ENCODE results near the gene DNAJC1.

DNAJC1 gene

GRCh38 chr10:21760332-21760731, 243.2 kb downstream of the DNAJC1 start:
- no peak for DNase-seq (ENCODE audit: low read depth in 2 of 2)

- no peak for DNase-seq (ENCODE audit: low read depth in 2 of 2)
These were observed 244.3 kb downstream of the DNAJC1 start for GRCh38 chr10:21759232-21759631.

DNA sequence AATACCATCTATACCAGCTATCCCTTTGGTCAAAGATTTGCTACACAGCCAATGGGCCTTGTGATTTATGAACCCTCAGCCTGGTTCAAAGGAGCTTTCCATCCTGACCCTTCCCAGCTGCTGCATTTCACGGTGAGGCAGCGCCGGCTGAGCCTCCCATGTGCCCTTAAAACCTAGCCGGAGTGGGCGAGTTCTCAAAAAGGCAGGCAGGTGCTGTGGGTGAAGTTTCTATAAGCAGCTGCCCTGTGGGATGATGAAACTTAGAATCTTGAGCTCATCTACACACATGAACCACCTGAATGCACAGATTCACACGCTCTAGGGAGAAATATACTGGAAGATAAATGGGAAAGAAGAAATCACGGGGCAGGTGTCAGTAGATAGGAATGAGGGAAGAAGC, 244.8 kb downstream of the DNAJC1 start:
- DNase-seq (ENCODE audit: low read depth in 2 of 2) = no peak

DNA sequence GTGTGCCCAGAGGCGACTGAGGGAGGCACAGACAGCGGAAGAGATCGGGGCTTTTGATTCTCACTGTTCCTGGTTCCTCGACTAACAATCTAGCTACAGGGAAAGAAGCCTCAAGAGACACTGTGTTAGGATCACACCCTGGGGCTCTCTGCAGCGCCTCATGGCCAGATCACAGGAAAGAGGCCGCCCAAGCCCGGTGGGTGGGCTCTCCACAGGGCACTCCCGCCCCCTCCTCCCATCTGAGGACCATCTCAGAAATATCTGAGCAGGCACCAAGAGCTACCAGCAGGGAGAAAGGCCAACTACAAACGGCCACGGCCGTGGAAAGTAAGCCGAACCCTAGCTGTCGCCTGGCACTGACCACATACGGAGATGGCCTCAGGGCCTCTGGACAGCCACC, 245.3 kb downstream of the DNAJC1 start:
- no peak for DNase-seq (ENCODE audit: low read depth in 2 of 2)

DNA sequence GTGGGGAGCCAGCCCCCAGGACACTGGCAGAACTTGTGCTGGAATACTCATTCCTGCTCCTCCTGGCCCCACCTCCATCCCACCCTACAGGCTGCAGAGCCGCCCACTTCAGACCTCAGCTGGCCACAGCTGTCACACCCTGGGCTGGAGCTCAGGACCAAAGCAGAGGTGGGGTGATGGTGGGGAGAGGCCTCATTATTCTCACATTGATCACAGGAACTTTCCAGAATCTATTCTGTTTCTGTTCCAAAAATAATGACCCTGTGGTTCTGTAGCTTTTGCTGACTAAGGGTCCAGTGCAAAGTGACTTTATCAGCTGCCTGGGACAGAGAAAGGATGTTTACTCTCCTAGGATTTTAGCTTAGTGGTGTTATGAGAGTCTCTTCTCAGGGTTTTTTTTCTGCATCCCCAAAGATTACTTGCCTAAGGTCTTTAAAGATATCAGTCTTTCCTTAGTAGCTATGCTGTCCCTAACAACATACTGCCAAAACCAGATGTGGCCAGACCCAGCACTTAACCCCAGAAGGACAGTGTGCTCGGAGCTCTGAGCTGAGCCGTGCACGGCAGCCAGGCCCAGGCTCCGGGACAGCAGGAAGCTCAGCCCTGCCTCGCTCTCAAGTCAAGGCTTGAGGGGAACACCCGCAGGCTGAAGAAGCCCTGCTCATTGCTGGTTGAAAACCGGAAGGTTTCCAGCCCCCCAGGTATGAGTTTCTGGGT, 246.2 kb downstream of the DNAJC1 start:
- no peak for DNase-seq (ENCODE audit: low read depth in 2 of 2)

DNA sequence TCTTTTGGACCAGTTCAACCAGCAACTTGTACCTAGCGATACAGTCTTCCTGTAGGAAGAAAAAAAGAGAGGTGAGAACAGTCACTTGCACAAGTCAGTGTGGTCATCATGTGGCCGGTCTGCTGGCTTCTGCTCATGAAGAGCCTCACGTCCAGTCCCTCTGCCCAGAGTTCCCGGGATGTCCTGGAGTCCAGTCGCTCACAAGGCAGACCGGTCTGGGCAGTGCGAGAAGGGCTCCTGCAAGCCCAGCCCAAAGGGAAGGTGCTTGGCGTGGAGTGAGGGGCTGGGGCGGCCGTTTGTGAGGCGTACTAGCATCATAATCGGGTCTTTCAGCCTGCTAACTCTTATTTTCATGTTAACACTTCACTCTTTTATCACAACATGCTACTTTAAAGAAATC, 246.8 kb downstream of the DNAJC1 start:
- DNase-seq (ENCODE audit: low read depth in 2 of 2) = no peak

GRCh38 chr10:21754410-21755011, 249.0 kb downstream of the DNAJC1 start:
- no peak for DNase-seq (ENCODE audit: low read depth in 2 of 2)

GRCh38 chr10:21753497-21754270, 249.8 kb downstream of the DNAJC1 start:
- DNase-seq (ENCODE audit: low read depth in 2 of 2) = no peak

GRCh38 chr10:21751341-21752310, 251.9 kb downstream of the DNAJC1 start:
- DNase-seq (ENCODE audit: low read depth in 2 of 2) = no peak

DNA sequence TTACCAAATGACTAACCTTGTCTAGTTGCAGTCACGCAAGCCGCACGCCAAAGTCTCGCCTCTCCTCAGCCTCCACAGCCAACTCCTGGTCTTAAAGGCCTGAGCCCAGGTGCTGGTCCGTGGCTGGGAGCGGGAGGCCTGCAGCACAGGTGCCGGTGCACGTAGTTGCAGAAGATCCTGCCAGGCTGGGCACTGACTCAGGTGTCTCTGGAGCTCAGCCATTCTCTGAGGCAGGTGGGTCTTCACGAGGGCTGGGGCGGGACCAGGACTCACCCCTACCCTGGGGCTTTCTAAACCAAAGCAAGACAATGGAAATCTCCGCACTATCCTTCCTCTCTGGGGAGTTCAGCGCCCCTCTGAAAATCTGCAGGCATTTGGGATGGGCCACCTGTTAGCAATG, 253.1 kb downstream of the DNAJC1 start:
- no peak for DNase-seq (ENCODE audit: low read depth in 2 of 2)

- no peak for DNase-seq (ENCODE audit: low read depth in 2 of 2)
These were observed 253.7 kb downstream of the DNAJC1 start for GRCh38 chr10:21749788-21750187.

- DNase-seq (ENCODE audit: low read depth in 2 of 2) = no peak
These were observed 255.7 kb downstream of the DNAJC1 start for GRCh38 chr10:21747809-21748208.

- no peak for DNase-seq (ENCODE audit: low read depth in 2 of 2)
These were observed 257.4 kb downstream of the DNAJC1 start for GRCh38 chr10:21746118-21746517.

- no peak for DNase-seq (ENCODE audit: low read depth in 2 of 2)
These were observed 259.3 kb downstream of the DNAJC1 start for GRCh38 chr10:21744223-21744622.

DNA sequence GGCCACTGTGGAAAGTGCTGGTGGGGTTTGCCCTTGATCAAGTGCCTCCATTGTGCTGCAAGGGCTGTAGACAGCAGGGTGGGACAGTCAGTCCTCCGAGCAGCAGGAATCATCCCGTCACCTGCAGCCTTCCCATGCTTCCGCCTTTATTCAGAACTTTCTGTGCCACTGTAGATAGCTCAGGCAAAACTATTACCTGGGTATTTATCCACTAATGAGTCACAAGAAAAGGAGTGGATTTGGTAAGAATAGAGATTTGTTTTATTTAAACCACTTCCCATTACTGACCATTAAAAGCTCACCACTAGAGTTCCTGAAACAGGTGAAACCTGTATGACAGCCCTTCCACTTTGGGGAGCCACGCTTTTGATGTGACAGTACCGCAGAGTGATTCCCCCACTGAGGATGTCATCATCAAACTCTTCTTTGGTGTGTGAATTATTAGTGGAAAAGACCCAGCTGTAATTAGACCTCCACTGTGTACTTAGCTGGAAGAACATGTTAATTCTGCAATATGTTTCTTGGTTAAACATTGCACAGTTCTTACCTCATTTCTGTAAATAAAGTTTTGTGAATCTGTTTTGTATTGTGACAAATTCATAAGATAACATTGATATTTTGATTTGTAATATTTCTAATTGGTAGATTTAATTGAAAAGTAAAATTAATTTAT, 260.7 kb downstream of the DNAJC1 start:
- no peak for DNase-seq (ENCODE audit: low read depth in 2 of 2)

GRCh38 chr10:21740989-21741388, 262.5 kb downstream of the DNAJC1 start:
- no peak for DNase-seq (ENCODE audit: low read depth in 2 of 2)

- DNase-seq (ENCODE audit: low read depth in 2 of 2) = no peak
These were observed 266.4 kb downstream of the DNAJC1 start for GRCh38 chr10:21737106-21737505.

- DNase-seq (ENCODE audit: low read depth in 2 of 2) = no peak
These were observed 269.8 kb downstream of the DNAJC1 start for GRCh38 chr10:21733710-21734109.

GRCh38 chr10:21732067-21732772, 271.3 kb downstream of the DNAJC1 start:
- peak in 1 of 2 donors; percentile 10 for DNase-seq (ENCODE audit: low read depth in 2 of 2)

DNA sequence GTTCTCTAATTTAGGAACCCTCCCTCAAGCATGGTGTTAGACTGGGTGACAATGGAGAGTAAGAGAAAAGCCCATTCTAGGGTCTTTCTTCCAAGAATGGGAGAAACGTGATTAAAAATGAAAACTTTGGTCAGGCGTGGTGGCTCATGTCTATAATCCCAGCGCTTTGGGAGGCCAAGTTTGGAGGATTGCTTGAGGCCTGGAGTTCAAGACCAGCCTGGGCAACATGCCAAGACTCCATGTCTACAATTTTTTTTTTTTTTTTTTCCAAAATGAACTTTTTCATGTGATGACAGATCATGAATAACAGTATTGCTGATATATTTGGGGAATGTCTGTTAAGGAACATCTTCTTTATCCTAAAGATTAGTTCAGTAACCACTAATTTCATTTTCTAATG, 274.9 kb downstream of the DNAJC1 start:
- DNase-seq (ENCODE audit: low read depth in 2 of 2) = no peak
